Sigmoid colon (tissue), 4 donors: ENCODE measurements around the gene SYNGR3.

Experiments used
- EP300 ChIP-seq, 4 donors: sonication (generic); formaldehyde crosslinking; IDR thresholded peaks; one replicate each; pipeline ENCODE4 v1.6.1; 2017; ENCODE audit warnings: antibody characterized with exemption in 4 of 4
- POLR2A ChIP-seq, 2 donors: fragments of 450-650 bp; IDR thresholded peaks; one replicate each; pipeline ENCODE4 v1.6.1; 2016; ENCODE audit warnings: antibody characterized with exemption in 2 of 2, mild to moderate bottlenecking in 2 of 2, moderate library complexity in 2 of 2
- TF ChIP-seq, protein P1 (sequence below), 4 experiments: fragments of 450-650 bp in 3 of 4; fragments of 200-600 bp in 1 of 4; IDR thresholded peaks; one replicate each; pipeline ENCODE4 v1.5.1; 2016 to 2019; ENCODE audit warnings: antibody characterized with exemption in 4 of 4, mild to moderate bottlenecking in 3 of 4, moderate library complexity in 2 of 4

DNA sequence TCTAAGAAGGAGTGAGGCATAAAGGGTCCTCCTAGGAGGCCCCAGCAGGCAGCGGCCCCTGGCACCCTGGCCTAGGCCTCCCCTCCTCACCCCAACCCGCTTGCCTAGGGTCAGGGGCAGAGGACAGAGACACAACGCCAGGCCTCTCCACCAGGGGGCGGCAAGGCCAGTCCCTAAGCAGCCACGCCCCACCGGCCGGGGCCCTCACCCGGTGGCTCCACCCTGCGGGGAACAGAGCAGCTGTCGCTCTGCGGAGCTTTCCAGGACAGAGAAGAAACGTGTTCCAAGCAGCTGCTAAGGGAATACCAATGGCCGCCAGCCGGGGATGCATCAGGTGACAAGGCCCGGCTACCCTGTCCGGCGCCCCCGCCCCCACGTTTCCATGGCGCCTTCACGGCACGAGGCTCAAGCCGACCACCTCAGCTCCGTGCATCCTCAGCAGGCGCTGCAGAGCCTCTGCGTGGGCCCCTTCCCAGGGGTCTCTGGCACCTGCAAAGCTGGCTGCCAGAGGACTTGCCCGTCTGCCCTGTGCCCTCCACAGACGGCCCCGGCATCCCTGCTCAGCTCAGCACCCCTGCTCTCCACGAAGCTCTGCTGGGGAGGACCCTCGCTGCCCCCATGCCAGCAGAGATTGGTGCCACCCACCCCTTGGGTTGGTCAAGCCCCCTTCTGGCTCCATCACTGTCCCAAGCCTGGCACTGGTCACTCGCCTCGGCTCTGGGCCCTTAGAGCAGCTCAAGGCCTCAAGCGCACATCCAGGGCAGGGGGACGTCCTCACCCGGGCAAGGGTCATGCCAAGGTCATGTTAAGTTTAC, 14.3 kb downstream of the SYNGR3 start:
- TF ChIP-seq, protein P1, sequence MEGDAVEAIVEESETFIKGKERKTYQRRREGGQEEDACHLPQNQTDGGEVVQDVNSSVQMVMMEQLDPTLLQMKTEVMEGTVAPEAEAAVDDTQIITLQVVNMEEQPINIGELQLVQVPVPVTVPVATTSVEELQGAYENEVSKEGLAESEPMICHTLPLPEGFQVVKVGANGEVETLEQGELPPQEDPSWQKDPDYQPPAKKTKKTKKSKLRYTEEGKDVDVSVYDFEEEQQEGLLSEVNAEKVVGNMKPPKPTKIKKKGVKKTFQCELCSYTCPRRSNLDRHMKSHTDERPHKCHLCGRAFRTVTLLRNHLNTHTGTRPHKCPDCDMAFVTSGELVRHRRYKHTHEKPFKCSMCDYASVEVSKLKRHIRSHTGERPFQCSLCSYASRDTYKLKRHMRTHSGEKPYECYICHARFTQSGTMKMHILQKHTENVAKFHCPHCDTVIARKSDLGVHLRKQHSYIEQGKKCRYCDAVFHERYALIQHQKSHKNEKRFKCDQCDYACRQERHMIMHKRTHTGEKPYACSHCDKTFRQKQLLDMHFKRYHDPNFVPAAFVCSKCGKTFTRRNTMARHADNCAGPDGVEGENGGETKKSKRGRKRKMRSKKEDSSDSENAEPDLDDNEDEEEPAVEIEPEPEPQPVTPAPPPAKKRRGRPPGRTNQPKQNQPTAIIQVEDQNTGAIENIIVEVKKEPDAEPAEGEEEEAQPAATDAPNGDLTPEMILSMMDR (IDR thresholded peaks at IDR 0.05): peak; percentile 64 to 92 (median 87)
- no peak for TF ChIP-seq EP300 (IDR thresholded peaks at IDR 0.05)
- TF ChIP-seq POLR2A (IDR thresholded peaks at IDR 0.05): no peak
